ENCODE data around the gene CHMP4B.

CHMP4B gene

DNA sequence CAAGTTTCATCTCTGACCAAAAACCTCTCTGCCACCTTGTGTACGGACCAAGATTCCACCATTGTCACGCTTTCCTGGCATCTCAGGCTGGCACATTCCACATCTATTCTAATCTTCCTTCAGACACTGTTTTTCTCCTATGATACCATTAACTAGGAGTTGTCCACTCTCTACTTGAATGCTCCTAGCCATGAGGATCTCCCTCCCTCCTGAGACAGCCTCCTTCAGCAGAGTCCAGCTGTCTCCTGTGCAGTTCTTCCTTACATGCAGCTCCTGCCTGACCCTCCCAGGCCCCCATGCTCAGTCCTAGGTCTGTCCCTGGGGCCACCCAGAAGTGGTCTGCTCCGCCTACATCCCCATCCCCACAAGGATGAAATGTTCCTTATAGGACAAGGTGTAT lies 90.9 kb downstream of the CHMP4B start:
- Histone ChIP-seq H3K79me2 (ENCODE audit: low read length) (no peaks in the 10 kb centered on the region), H3K36me3 (replicated peaks; ENCODE audit: insufficient read depth, low read length) (no peaks in the 10 kb centered on the region), H3K4me3 (ENCODE audit: low read length) (no peak overlapping the region), H3K27me3 (replicated peaks; ENCODE audit: insufficient read depth, low read length) (no peaks in the 10 kb centered on the region), H2AFZ (ENCODE audit: low read length) (no peak overlapping the region), H4K20me1 (ENCODE audit: insufficient read depth, low read length) (no peaks in the 10 kb centered on the region), H3K4me2 (ENCODE audit: low read depth, low read length) (no peak overlapping the region), H3K27ac (ENCODE audit: low read length) (no peak overlapping the region), H3K4me1 (ENCODE audit: low read length) (peaks cover 9% of the 10 kb centered on the region), H3F3A (ENCODE audit: insufficient read depth, low read length) (no peaks in the 10 kb centered on the region), H3K9ac (ENCODE audit: low read length) (no peak overlapping the region), H3K9me3 (replicated peaks; ENCODE audit: insufficient read depth, low read length) (no peaks in the 10 kb centered on the region), H3K9me2 (replicated peaks; ENCODE audit: insufficient read depth, low read length) (no peaks in the 10 kb centered on the region)
- no peak for TF ChIP-seq EZH2 (optimal IDR thresholded peaks at IDR 0.05; ENCODE audit: low read depth, low read length)
- TF ChIP-seq, protein P1, sequence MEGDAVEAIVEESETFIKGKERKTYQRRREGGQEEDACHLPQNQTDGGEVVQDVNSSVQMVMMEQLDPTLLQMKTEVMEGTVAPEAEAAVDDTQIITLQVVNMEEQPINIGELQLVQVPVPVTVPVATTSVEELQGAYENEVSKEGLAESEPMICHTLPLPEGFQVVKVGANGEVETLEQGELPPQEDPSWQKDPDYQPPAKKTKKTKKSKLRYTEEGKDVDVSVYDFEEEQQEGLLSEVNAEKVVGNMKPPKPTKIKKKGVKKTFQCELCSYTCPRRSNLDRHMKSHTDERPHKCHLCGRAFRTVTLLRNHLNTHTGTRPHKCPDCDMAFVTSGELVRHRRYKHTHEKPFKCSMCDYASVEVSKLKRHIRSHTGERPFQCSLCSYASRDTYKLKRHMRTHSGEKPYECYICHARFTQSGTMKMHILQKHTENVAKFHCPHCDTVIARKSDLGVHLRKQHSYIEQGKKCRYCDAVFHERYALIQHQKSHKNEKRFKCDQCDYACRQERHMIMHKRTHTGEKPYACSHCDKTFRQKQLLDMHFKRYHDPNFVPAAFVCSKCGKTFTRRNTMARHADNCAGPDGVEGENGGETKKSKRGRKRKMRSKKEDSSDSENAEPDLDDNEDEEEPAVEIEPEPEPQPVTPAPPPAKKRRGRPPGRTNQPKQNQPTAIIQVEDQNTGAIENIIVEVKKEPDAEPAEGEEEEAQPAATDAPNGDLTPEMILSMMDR (IDR thresholded peaks at IDR 0.05; ENCODE audit: low read length) = no peak
- TF ChIP-seq EZH2phosphoT487 (IDR thresholded peaks at IDR 0.05; ENCODE audit: low read length) = no peak
- no peak for DNase-seq
